GM12872 (cell line): Measurements from ENCODE around the gene ABCG1.

Experiments used
- CTCF ChIP-seq: IDR thresholded peaks from 3 replicates; pipeline ENCODE4 v1.5.1; 2011; ENCODE audit warnings: low read depth, mild to moderate bottlenecking, low read length, moderate library complexity; ENCODE audit not compliant: insufficient read depth

ABCG1 gene

GRCh38 chr21:42194863-42195262, 24.1 kb upstream of the ABCG1 start:
- TF ChIP-seq CTCF, result no peak

GRCh38 chr21:42195378-42196031, 23.4 kb upstream of the ABCG1 start:
- TF ChIP-seq CTCF, result no peak

- no peak for TF ChIP-seq CTCF
These were observed 19.7 kb upstream of the ABCG1 start for GRCh38 chr21:42198929-42199867.

GRCh38 chr21:42199868-42200463, 19.0 kb upstream of the ABCG1 start:
- TF ChIP-seq CTCF, result no peak

- no peak for TF ChIP-seq CTCF
These were observed 17.9 kb upstream of the ABCG1 start for GRCh38 chr21:42200906-42201614.

GRCh38 chr21:42201615-42202161, 17.3 kb upstream of the ABCG1 start:
- no peak for TF ChIP-seq CTCF
